Parathyroid adenoma (tissue), 2 donors: Measurements from ENCODE around the gene CPA1.

Experiments
- H2AFZ ChIP-seq: fragments of 300-600 bp; sonication (generic); one replicate; pipeline ENCODE4 v1.7.0; 2017; ENCODE audit warnings: antibody characterized with exemption, mild to moderate bottlenecking
- H3K27ac ChIP-seq: fragments of 300-600 bp; sonication (generic); one replicate; pipeline ENCODE4 v1.7.0; 2017
- H3K27me3 ChIP-seq: fragments of 300-600 bp; sonication (generic); one replicate; pipeline ENCODE4 v1.7.0; 2017; ENCODE audit warnings: low read length; ENCODE audit not compliant: control insufficient read depth, insufficient read depth
- H3K36me3 ChIP-seq: fragments of 300-600 bp; sonication (generic); one replicate; pipeline ENCODE4 v1.7.0; 2017; ENCODE audit warnings: low read length; ENCODE audit not compliant: control insufficient read depth, insufficient read depth
- H3K4me1 ChIP-seq: fragments of 300-600 bp; sonication (generic); one replicate; pipeline ENCODE4 v1.7.0; 2017; ENCODE audit warnings: control low read depth
- H3K4me2 ChIP-seq: fragments of 300-600 bp; sonication (generic); one replicate; pipeline ENCODE4 v1.7.0; 2017; ENCODE audit warnings: low read length
- H3K4me3 ChIP-seq: fragments of 300-600 bp; sonication (generic); one replicate; pipeline ENCODE4 v1.7.0; 2017; ENCODE audit warnings: low read depth, low read length
- H3K79me2 ChIP-seq: fragments of 300-600 bp; sonication (generic); one replicate; pipeline ENCODE4 v1.7.0; 2017; ENCODE audit warnings: control low read depth
- H3K9ac ChIP-seq: fragments of 300-600 bp; sonication (generic); one replicate; pipeline ENCODE4 v1.7.0; 2017; ENCODE audit warnings: mild to moderate bottlenecking
- H3K9me3 ChIP-seq: fragments of 300-600 bp; sonication (generic); one replicate; pipeline ENCODE4 v1.7.0; 2017; ENCODE audit warnings: low read length; ENCODE audit not compliant: control insufficient read depth
- TF ChIP-seq, protein P1 (sequence below): fragments of 300-600 bp; sonication (generic); IDR thresholded peaks from one replicate; pipeline ENCODE4 v1.7.0; 2017; ENCODE audit warnings: antibody characterized with exemption, mild to moderate bottlenecking
- donor health status: primary hyperparathyroidism.

CPA1 gene

DNA sequence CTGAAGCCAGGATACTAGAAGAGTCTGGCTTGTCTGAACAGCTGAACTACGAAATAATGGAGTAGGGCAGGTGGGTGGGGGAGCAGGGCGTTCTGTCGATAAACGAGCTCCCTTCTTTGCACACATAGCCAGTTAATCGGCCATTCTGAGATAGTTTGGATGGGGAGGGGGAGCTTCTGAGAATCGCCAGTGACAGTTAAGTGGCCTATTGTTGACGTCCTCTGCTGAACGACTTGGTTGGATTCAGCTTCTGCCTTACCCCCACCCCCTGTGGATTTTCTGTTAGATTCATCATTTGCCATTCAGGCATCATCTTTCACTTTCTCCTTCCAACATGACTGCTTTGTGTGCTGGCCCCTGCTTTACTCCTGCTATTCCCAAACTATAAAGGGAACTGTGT is 35.2 kb upstream of the CPA1 start:
- Histone ChIP-seq H3K9ac (no peak overlapping the region), H3K36me3 (no peaks in the 10 kb centered on the region), H3K4me3 (no peak overlapping the region), H3K4me1 (no peaks in the 10 kb centered on the region), H3K4me2 (no peak overlapping the region), H3K27ac (no peak overlapping the region), H3K27me3 (no peaks in the 10 kb centered on the region), H3K9me3 (no peaks in the 10 kb centered on the region), H3K79me2 (no peaks in the 10 kb centered on the region), H2AFZ (peak overlapping the region; percentile 72)
- TF ChIP-seq, protein P1, sequence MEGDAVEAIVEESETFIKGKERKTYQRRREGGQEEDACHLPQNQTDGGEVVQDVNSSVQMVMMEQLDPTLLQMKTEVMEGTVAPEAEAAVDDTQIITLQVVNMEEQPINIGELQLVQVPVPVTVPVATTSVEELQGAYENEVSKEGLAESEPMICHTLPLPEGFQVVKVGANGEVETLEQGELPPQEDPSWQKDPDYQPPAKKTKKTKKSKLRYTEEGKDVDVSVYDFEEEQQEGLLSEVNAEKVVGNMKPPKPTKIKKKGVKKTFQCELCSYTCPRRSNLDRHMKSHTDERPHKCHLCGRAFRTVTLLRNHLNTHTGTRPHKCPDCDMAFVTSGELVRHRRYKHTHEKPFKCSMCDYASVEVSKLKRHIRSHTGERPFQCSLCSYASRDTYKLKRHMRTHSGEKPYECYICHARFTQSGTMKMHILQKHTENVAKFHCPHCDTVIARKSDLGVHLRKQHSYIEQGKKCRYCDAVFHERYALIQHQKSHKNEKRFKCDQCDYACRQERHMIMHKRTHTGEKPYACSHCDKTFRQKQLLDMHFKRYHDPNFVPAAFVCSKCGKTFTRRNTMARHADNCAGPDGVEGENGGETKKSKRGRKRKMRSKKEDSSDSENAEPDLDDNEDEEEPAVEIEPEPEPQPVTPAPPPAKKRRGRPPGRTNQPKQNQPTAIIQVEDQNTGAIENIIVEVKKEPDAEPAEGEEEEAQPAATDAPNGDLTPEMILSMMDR, result no peak

DNA sequence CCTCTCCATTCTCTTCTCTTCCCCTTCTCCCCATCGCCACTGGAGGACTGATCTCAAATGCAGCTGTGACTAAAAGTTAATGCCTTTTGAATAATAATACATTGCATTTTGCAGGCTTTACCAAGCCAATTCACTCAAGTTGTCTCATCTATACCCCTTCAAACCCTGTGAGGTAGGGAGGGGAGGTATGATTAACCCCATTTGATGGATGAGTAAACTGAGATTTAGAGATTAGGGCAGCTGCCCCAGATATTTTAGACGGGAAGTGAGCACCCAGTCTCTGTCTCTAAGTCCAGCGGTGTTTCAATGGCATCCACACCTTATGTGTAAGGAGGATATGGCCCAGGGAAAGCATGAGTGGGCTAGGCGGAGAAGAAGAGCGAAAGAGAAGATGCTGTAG is 34.6 kb upstream of the CPA1 start:
- Histone ChIP-seq H2AFZ (peak overlapping the region; percentile 72), H3K9me3 (no peaks in the 10 kb centered on the region), H3K4me1 (no peaks in the 10 kb centered on the region), H3K27me3 (no peaks in the 10 kb centered on the region), H3K36me3 (no peaks in the 10 kb centered on the region), H3K4me2 (no peak overlapping the region), H3K27ac (no peak overlapping the region), H3K9ac (no peak overlapping the region), H3K79me2 (no peaks in the 10 kb centered on the region), H3K4me3 (no peak overlapping the region)
- TF ChIP-seq, protein P1, result no peak

DNA sequence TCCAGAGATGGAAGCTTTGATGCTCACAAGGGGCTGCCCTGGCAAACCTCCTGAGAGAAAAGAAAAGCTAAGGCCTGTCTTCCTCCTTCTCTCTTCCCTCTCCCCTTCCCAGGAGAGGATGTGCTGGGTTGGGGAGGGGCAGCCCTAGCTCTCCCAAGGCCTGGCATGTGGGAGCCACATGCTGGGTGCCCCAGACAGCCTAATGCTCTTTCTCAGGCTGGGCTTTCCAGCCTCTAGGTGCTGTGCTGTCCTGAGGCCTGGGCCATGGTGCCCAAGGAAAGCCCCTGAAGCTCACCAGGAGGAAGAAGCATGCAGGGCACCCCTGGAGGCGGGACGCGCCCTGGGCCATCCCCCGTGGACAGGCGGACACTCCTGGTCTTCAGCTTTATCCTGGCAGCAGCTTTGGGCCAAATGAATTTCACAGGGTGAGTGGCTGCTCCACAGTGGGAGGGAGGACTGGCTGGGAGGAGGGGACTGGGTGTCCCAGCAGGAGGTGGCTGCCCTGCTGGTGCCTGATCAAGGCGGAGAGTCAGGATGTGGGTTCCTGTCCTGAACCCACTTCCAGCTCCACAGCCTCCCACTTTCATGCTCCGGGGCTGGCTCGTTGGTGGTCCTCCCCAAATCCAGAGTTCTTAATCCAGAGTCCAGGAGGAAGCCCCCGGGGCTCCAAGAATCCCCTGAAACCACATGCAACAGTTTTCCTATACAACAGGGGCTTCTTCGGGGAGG is 34.0 kb upstream of the CPA1 start:
- Histone ChIP-seq H3K4me1 (no peaks in the 10 kb centered on the region), H2AFZ (no peak overlapping the region), H3K36me3 (no peaks in the 10 kb centered on the region), H3K79me2 (no peaks in the 10 kb centered on the region), H3K27ac (no peak overlapping the region), H3K4me2 (no peak overlapping the region), H3K9ac (no peak overlapping the region), H3K9me3 (no peaks in the 10 kb centered on the region), H3K4me3 (no peak overlapping the region), H3K27me3 (no peaks in the 10 kb centered on the region)
- TF ChIP-seq, protein P1, result no peak

DNA sequence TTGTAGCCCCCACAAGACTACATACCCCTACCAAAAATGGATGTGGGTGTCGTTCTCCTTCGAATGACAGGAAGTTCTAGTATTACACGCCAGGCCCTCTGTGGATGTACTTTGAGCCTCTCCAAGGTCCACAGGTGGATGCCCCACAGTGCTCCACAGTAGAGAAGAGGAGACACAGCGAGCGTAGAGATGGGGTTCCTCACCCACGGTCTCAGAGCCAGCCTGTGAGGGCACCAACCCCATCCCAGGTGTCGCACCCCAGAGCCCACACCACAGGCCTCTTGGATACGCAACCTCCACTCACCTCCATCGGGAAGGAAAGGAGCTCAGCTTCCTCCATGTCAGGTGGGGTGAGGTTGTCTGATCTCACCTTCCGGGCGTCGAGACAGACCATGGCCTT is 33.4 kb upstream of the CPA1 start:
- Histone ChIP-seq H3K4me1 (no peaks in the 10 kb centered on the region), H3K9ac (no peak overlapping the region), H3K9me3 (no peaks in the 10 kb centered on the region), H3K36me3 (no peaks in the 10 kb centered on the region), H2AFZ (no peak overlapping the region), H3K4me2 (no peak overlapping the region), H3K4me3 (no peak overlapping the region), H3K27ac (no peak overlapping the region), H3K27me3 (no peaks in the 10 kb centered on the region), H3K79me2 (no peaks in the 10 kb centered on the region)
- TF ChIP-seq, protein P1, result no peak
